HepG2 (cell line): ENCODE results near the gene ACP2. TPM values are rescaled to one million over a fixed set of nuclear protein-coding genes. Genes with fewer than 3 reads are reported as not detected.
A peak's percentile ranks its signal among the peaks of the same experiment; 100 is the strongest.

ENCODE experiments used
- ATAC-seq: fragments of 200-7000 bp; cut with Tn5 transposase; 3 replicates; pipeline ENCODE4 v1.9.1; 2020; ENCODE audit warnings: mild to moderate bottlenecking, moderate library complexity
- BruUV-seq: library from RNA; stranded (reverse); fragments of 400-500 nt; replicated peaks from 2 replicates; lab custom pipeline; 2021; lab: Mats Ljungman, UMichigan
- CTCF ChIA-PET: fragments of 300-600 bp; formaldehyde crosslinking; extraction: SDS; loops from one replicate; lab custom pipeline; 2021; ENCODE audit warnings: low total read pairs, inconsistent platforms, low intra/inter-chr PET ratio; lab: Yijun Ruan, JAX
- POLR2A ChIA-PET: fragments of 350-600 bp; sonication (Branson Sonifier 250); formaldehyde crosslinking; loops from one replicate; lab custom pipeline; 2020; ENCODE audit warnings: antibody characterized with exemption, inconsistent platforms; lab: Yijun Ruan, JAX
- DNase-seq: peaks from one replicate; pipeline ENCODE4 v3.0.0-alpha.2; 2015; ENCODE audit warnings: low spot score
- FAIRE-seq: peaks from 3 replicates; lab custom pipeline; 2011; peaks lifted over from hg19 to GRCh38; lab: Jason Lieb, UNC
- H2AFZ ChIP-seq: one replicate; pipeline ENCODE4 v1.6.1; 2011; ENCODE audit warnings: low read length, inconsistent platforms
- H3K27ac ChIP-seq: fragments of 300-600 bp; 3 replicates; pipeline ENCODE4 v1.8.0; 2011; ENCODE audit warnings: mixed run types, mild to moderate bottlenecking, mixed read lengths, low read length, inconsistent platforms; ENCODE audit not compliant: insufficient read depth; ENCODE audit errors: extremely low read length
- H3K27me3 ChIP-seq, 2 experiments: fragments of 200-600 bp in 1 of 2; 2 replicates in 1 of 2; 3 replicates in 1 of 2; pipeline versions ENCODE4 v1.6.0 to v1.8.0; 2011; ENCODE audit warnings: low read length in 2 of 2, mild to moderate bottlenecking in 2 of 2, moderate library complexity in 2 of 2, inconsistent platforms in 1 of 2; ENCODE audit not compliant: insufficient read depth in 2 of 2, control insufficient read depth in 1 of 2
- H3K36me3 ChIP-seq, 2 experiments: fragments of 200-600 bp in 1 of 2; replicated peaks in 1 of 2; 2 replicates in 1 of 2; 3 replicates in 1 of 2; pipeline versions ENCODE4 v1.5.1 to v1.8.0; 2011; ENCODE audit warnings: low read length in 2 of 2, inconsistent platforms in 1 of 2; ENCODE audit not compliant: insufficient read depth in 2 of 2, control insufficient read depth in 1 of 2
- H3K4me1 ChIP-seq: 2 replicates; pipeline ENCODE4 v1.5.1; 2012; ENCODE audit warnings: low read length, inconsistent platforms; ENCODE audit not compliant: insufficient read depth
- H3K4me2 ChIP-seq: 2 replicates; pipeline ENCODE4 v1.6.0; 2011; ENCODE audit warnings: low read depth, low read length, inconsistent platforms
- H3K4me3 ChIP-seq, 3 experiments: fragments of 200-600 bp in 1 of 3; sonication (generic), shearing (Covaris generic) in 1 of 3; replicated peaks in 1 of 3; 2 replicates each; pipeline ENCODE4 v1.5.1; 2011 to 2016; ENCODE audit warnings: low read length in 3 of 3, inconsistent platforms in 2 of 3, low read depth in 2 of 3, mild to moderate bottlenecking in 2 of 3, control low read depth in 1 of 3, mixed read lengths in 1 of 3; ENCODE audit not compliant: insufficient read depth in 1 of 3
- H3K79me2 ChIP-seq: one replicate; pipeline ENCODE4 v1.6.1; 2011; ENCODE audit warnings: low read length, inconsistent platforms; ENCODE audit not compliant: insufficient read depth
- H3K9ac ChIP-seq: 2 replicates; pipeline ENCODE4 v1.6.0; 2011; ENCODE audit warnings: mild to moderate bottlenecking, low read depth, low read length, inconsistent platforms; ENCODE audit not compliant: insufficient read depth
- H3K9me3 ChIP-seq: 2 replicates; pipeline ENCODE4 v1.5.1; 2012; ENCODE audit warnings: mild to moderate bottlenecking, low read length
- H4K20me1 ChIP-seq: 2 replicates; pipeline ENCODE4 v1.6.0; 2011; ENCODE audit warnings: inconsistent platforms, mild to moderate bottlenecking, low read length, moderate library complexity; ENCODE audit not compliant: insufficient read depth
- AHDC1 ChIP-seq: sonication (generic); formaldehyde crosslinking; IDR thresholded peaks from 2 replicates; pipeline ENCODE4 v1.5.1; 2020; ENCODE audit warnings: mild to moderate bottlenecking, missing genetic modification reagents, borderline replicate concordance
- ARID2 ChIP-seq: sonication (generic); formaldehyde crosslinking; IDR thresholded peaks from 2 replicates; pipeline ENCODE4 v1.8.1; 2022; ENCODE audit warnings: mild to moderate bottlenecking, missing genetic modification reagents, borderline replicate concordance
- MXI1 ChIP-seq: IDR thresholded peaks from 3 replicates; pipeline ENCODE4 v1.6.1; 2012; ENCODE audit warnings: low read depth, low read length, inconsistent platforms, borderline replicate concordance
- PHB2 ChIP-seq: fragments of 450-650 bp; IDR thresholded peaks from 2 replicates; pipeline ENCODE4 v1.6.1; 2018; ENCODE audit not compliant: partially characterized antibody
- POLR2A ChIP-seq, 2 experiments: IDR thresholded peaks; 2 replicates each; pipeline ENCODE4 v1.6.1; 2011; ENCODE audit warnings: low read depth in 2 of 2, low read length in 2 of 2, mild to moderate bottlenecking in 1 of 2, moderate library complexity in 1 of 2; ENCODE audit not compliant: insufficient read depth in 1 of 2
- TBL1XR1 ChIP-seq: fragments of 150-350 bp; IDR thresholded peaks from 2 replicates; pipeline ENCODE4 v1.6.1; 2014; ENCODE audit warnings: borderline replicate concordance, low read length; ENCODE audit not compliant: partially characterized antibody
- ZFY ChIP-seq: sonication (generic); formaldehyde crosslinking; IDR thresholded peaks from 2 replicates; pipeline ENCODE4 v1.4.0; 2020; ENCODE audit warnings: missing genetic modification reagents
- ZNF281 ChIP-seq: sonication (generic); formaldehyde crosslinking; IDR thresholded peaks from 2 replicates; pipeline ENCODE4 v1.4.0; 2020; ENCODE audit warnings: missing genetic modification reagents, borderline replicate concordance
- ZNF354B ChIP-seq: sonication (generic); formaldehyde crosslinking; IDR thresholded peaks from 2 replicates; pipeline ENCODE4 v1.8.0; 2022; ENCODE audit warnings: mild to moderate bottlenecking, missing genetic modification reagents
- ZNF619 ChIP-seq: sonication (generic); formaldehyde crosslinking; IDR thresholded peaks from 2 replicates; pipeline ENCODE4 v1.4.0; 2020; ENCODE audit warnings: mild to moderate bottlenecking, missing genetic modification reagents
- ZSCAN21 ChIP-seq: sonication (generic); formaldehyde crosslinking; IDR thresholded peaks from 2 replicates; pipeline ENCODE4 v1.8.0; 2022; ENCODE audit warnings: mild to moderate bottlenecking, missing genetic modification reagents, moderate library complexity, borderline replicate concordance
- ZSCAN9 ChIP-seq: IDR thresholded peaks from 2 replicates; pipeline ENCODE4 v1.6.1; 2016; ENCODE audit warnings: borderline replicate concordance
- WGBS: methylation state at CpG from one replicate; pipeline ENCODE4 v1.1.6; 2017; ENCODE audit warnings: low lambda C conversion rate; 5-methylcytosine and 5-hydroxymethylcytosine counted together
- in situ Hi-C: cut with HindIII; loops from 2 replicates; pipeline ENCODE4 v1.10.0; 2017; ENCODE audit warnings: low pct_unique_long_range_greater_than_20kb; ENCODE audit not compliant: extremely low pct_ligation_motif_present
- intact Hi-C: fragments of 100-400 bp; cut with micrococcal nuclease; formaldehyde crosslinking; loops from one replicate; pipeline ENCODE4 v1.10.0; 2022; ENCODE audit not compliant: unreplicated experiment
- polyA plus RNA-seq, 8 experiments: library from polyadenylated mRNA; depleted of rRNA in 3 of 8; stranded (reverse) in 7 of 8; unstranded in 1 of 8; fragments of >200 nt; fragmentation: Illumina TruSeq in 4 of 8; extraction: Trizol in 4 of 8; gene quantifications; 2 replicates each; pipeline versions ENCODE4 v1.2.1 to v1.2.3, GENCODE V29; 2011 to 2016; ENCODE audit warnings: low read depth in 4 of 8, missing spikeins in 1 of 8, mixed read lengths in 1 of 8; ENCODE audit not compliant: insufficient read depth in 1 of 8
- total RNA-seq, 5 experiments: library from RNA; depleted of rRNA; stranded (reverse); fragments of >200 nt; fragmentation: Illumina TruSeq; extraction: Trizol; gene quantifications; 2 replicates each; pipeline ENCODE4 v1.2.3, GENCODE V29; 2016; ENCODE audit warnings: low read depth in 1 of 5

The ACP2 gene
- total and polyA plus RNA-seq, 2 of the 13 experiments (the other 11 are each of a cell fraction or from before 2014, with no cell fraction given): 17.7 to 20.2 TPM

- TF ChIP-seq ZSCAN21 (CRISPR knock-in tag) (no peak), ZNF281 (CRISPR knock-in tag) (peak; percentile 76), ARID2 (CRISPR knock-in tag) (0 out of 2 replicates have a peak, but pooled peaks have one; percentile 45), TBL1XR1 (no peak), PHB2 (no peak), ZNF619 (CRISPR knock-in tag) (no peak; the same call in 1 of the 2 replicates), ZNF354B (no peak)
Measured at GRCh38 chr11:47269002-47269828, 20.6 kb upstream of the ACP2 start (continued).

- peak overlapping the region; percentile 98 for H3K4me2 ChIP-seq
- peak overlapping the region; percentile 73 for H3K9ac ChIP-seq
- in situ Hi-C loops (no loop called here), intact Hi-C loops (loop anchor here (2.0 kb wide), 1 partner anchor 86 kb away; no protein-coding TSS in a partner anchor)
- peaks cover 58% of the 10 kb centered on the region for H3K4me1 ChIP-seq
- BruUV-seq: TSS peak; percentile 63
- ChIA-PET CTCF (interaction anchor here (1.2 kb wide), 1 partner anchor 11 kb away, joined by 4 read pairs; the partner anchor contains the start of gene NR1H3), POLR2A (interaction anchor here (0.6 to 4.9 kb wide), 7 partner anchors 10 to 90 kb away, joined by 3 to 34 read pairs (median 5); partner anchors contain the start of genes ACP2 and NR1H3)
- ATAC-seq (no peak), FAIRE-seq (no peak), DNase-seq (no peak)
- peaks cover 0 to 1% of the 10 kb centered on the region in 2 experiments; a peak in 2 of 5 replicates for H3K36me3 ChIP-seq
- no peak overlapping the region for H2AFZ ChIP-seq
- peak overlapping the region in 2 of 3 experiments; percentile 39 to 80; a peak in 4 of 6 replicates for H3K4me3 ChIP-seq
- 44% methylated on average over 13 of the region's 13 CpGs for WGBS
- no peaks in the 10 kb centered on the region for H3K27me3 ChIP-seq
- peaks cover 29% of the 10 kb centered on the region for H3K79me2 ChIP-seq
- H3K9me3 ChIP-seq: no peaks in the 10 kb centered on the region
- peak overlapping the region; percentile 88 for H3K27ac ChIP-seq
- H4K20me1 ChIP-seq: peaks cover 23% of the 10 kb centered on the region; the same call in 1 of the 2 replicates
- TF ChIP-seq AHDC1 (CRISPR knock-in tag): no peak
- no peak for TF ChIP-seq ZSCAN9 (CRISPR knock-in tag)
- no peak for TF ChIP-seq MXI1
- TF ChIP-seq ZFY: 0 out of 2 replicates have a peak, but pooled peaks have one; percentile 8
- peak in 1 of 2 experiments; percentile 54; a peak in 1 of 4 replicates for TF ChIP-seq POLR2A (IDR thresholded peaks at IDR 0.05; ENCODE audit: insufficient read depth in 1 of 2, low read depth in 2 of 2, low read length in 2 of 2)
Measured at GRCh38 chr11:47268448-47269001, 19.9 kb upstream of the ACP2 start.
